HEK293T (cell line): ENCODE results near the gene CNOT6.

Source experiments
- CTCF ChIA-PET: fragments of 350-600 bp; formaldehyde crosslinking; extraction: SDS; loops from one replicate; lab custom pipeline; 2021; ENCODE audit warnings: antibody characterized with exemption, inconsistent platforms; lab: Yijun Ruan, JAX
- POLR2A ChIA-PET: fragments of 350-600 bp; formaldehyde crosslinking; extraction: SDS; loops from one replicate; lab custom pipeline; 2020; ENCODE audit warnings: antibody characterized with exemption, inconsistent platforms; lab: Yijun Ruan, JAX
- DNase-seq: peaks from one replicate; pipeline ENCODE4 v3.0.0; 2012; ENCODE audit warnings: mixed read lengths; ENCODE audit errors: extremely low spot score
- ARNT ChIP-seq: fragments of 450-650 bp; IDR thresholded peaks from 2 replicates; pipeline ENCODE4 v1.6.1; 2017; ENCODE audit warnings: mild to moderate bottlenecking
- BHLHE40 ChIP-seq: fragments of 450-650 bp; IDR thresholded peaks from 2 replicates; pipeline ENCODE4 v1.6.1; 2016; ENCODE audit warnings: mild to moderate bottlenecking, moderate library complexity, borderline replicate concordance
- CTBP1 ChIP-seq: fragments of 450-650 bp; IDR thresholded peaks from 2 replicates; pipeline ENCODE4 v1.6.1; 2016; ENCODE audit warnings: borderline replicate concordance
- ELF4 ChIP-seq: fragments of 450-650 bp; IDR thresholded peaks from 2 replicates; pipeline ENCODE4 v1.6.1; 2017; ENCODE audit warnings: antibody characterized with exemption
- FOXA1 ChIP-seq: fragments of 450-650 bp; IDR thresholded peaks from 2 replicates; pipeline ENCODE4 v1.6.1; 2016; ENCODE audit warnings: mild to moderate bottlenecking
- FOXK2 ChIP-seq: fragments of 450-650 bp; IDR thresholded peaks from 2 replicates; pipeline ENCODE4 v1.6.1; 2016; ENCODE audit warnings: mild to moderate bottlenecking
- FOXM1 ChIP-seq: fragments of 450-650 bp; IDR thresholded peaks from 2 replicates; pipeline ENCODE4 v1.6.1; 2017; ENCODE audit warnings: mild to moderate bottlenecking, borderline replicate concordance
- HDGF ChIP-seq: fragments of 450-650 bp; IDR thresholded peaks from 2 replicates; pipeline ENCODE4 v1.6.1; 2017; ENCODE audit warnings: antibody characterized with exemption, borderline replicate concordance
- L3MBTL2 ChIP-seq: fragments of 450-650 bp; conservative IDR thresholded peaks from 2 replicates; pipeline ENCODE4 v1.6.1; 2016; ENCODE audit warnings: mild to moderate bottlenecking
- LEF1 ChIP-seq: fragments of 450-650 bp; IDR thresholded peaks from 2 replicates; pipeline ENCODE4 v1.6.1; 2017; ENCODE audit warnings: mild to moderate bottlenecking, borderline replicate concordance
- NFRKB ChIP-seq: fragments of 450-650 bp; IDR thresholded peaks from 2 replicates; pipeline ENCODE4 v1.6.1; 2016; ENCODE audit warnings: mild to moderate bottlenecking, moderate library complexity
- SP1 ChIP-seq: fragments of 450-650 bp; IDR thresholded peaks from 2 replicates; pipeline ENCODE4 v1.6.1; 2017
- SUZ12 ChIP-seq: fragments of 450-650 bp; IDR thresholded peaks from 2 replicates; pipeline ENCODE4 v1.6.1; 2016; ENCODE audit warnings: mild to moderate bottlenecking
- TARDBP ChIP-seq: fragments of 450-650 bp; IDR thresholded peaks from 2 replicates; pipeline ENCODE4 v1.6.1; 2016
- ZNF384 ChIP-seq: fragments of 450-650 bp; IDR thresholded peaks from 2 replicates; pipeline ENCODE4 v1.6.1; 2016
- TF ChIP-seq, protein P1 (sequence below): fragments of 450-650 bp; IDR thresholded peaks from 2 replicates; pipeline ENCODE4 v1.6.1; 2016

Gene CNOT6

DNA sequence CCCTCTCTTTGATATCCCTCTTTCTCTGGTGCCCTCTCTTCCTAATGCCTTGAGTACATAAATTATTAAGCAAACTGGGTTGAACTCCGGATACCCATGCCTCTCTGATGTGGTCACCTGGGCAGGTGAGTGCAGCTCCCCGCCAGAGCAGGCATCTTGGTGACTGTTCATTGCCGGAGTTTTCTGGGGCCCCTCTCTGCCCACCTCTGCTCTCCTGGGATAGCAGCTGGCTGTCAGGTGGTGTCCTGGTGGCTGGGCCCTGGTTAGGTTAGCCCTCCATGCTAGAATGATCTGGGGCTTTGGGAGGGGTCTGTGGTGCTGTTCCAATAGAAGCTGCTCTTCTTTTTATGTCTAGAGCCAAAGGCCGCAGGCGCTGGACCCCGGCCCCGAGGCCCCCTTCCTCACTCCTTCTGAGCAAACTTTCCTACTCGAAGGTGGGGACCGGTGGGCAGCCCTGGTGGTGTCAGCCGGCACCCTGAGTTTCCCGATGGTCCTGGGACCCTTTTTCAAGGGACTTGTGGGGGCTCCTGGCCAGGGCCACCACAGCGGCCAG, 102.0 kb downstream of the CNOT6 start:
- CTCF ChIA-PET, result no interaction called here
- no peak for TF ChIP-seq FOXM1
- no peak for TF ChIP-seq ELF4
- no peak for TF ChIP-seq L3MBTL2
- TF ChIP-seq FOXK2, result no peak
- TF ChIP-seq, protein P1, sequence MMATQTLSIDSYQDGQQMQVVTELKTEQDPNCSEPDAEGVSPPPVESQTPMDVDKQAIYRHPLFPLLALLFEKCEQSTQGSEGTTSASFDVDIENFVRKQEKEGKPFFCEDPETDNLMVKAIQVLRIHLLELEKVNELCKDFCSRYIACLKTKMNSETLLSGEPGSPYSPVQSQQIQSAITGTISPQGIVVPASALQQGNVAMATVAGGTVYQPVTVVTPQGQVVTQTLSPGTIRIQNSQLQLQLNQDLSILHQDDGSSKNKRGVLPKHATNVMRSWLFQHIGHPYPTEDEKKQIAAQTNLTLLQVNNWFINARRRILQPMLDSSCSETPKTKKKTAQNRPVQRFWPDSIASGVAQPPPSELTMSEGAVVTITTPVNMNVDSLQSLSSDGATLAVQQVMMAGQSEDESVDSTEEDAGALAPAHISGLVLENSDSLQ, result no peak
- TF ChIP-seq TARDBP, result no peak
- no peak for TF ChIP-seq NFRKB
- TF ChIP-seq ARNT, result no peak
- no peak for TF ChIP-seq BHLHE40
- peak; percentile 6 for DNase-seq
- POLR2A ChIA-PET, result no interaction called here

DNA sequence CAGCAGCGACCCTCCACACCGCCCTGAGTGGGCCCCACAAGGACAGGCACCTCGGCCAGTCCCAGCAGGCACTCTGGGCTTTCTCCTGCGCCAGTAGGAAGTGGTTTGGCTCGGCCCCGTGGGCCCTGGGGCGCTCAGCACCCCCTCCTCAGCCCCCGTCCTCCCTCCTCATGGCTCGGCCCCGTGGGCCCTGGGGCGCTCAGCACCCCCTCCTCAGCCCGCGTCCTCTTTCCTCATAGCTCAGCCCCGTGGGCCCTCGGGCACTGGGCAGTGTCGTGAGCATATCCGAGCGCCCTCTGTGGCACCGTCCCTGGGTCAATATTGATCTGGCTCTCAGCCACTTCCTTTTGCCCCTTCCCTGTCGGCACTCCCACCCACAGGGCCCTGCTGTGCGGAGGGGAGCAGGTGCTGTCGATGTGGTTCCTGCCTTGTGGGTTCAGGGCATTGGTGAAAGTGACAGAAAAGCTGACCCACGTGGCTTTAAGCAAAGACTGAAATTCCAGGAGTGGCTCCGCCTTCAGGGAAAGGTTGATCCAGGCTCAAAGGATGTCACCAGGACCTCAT, 102.6 kb downstream of the CNOT6 start:
- TF ChIP-seq FOXA1, result no peak
- TF ChIP-seq ARNT, result no peak
- no peak for TF ChIP-seq SUZ12
- TF ChIP-seq BHLHE40, result no peak
- TF ChIP-seq, protein P1, result no peak
- no peak for TF ChIP-seq LEF1
- TF ChIP-seq L3MBTL2, result no peak
- TF ChIP-seq FOXM1, result no peak
- no peak for TF ChIP-seq FOXK2
- no peak for TF ChIP-seq TARDBP
- TF ChIP-seq ZNF384, result no peak
- TF ChIP-seq SP1, result no peak
- TF ChIP-seq CTBP1, result no peak
- no peak for TF ChIP-seq NFRKB
- no peak for TF ChIP-seq ELF4
- TF ChIP-seq HDGF, result no peak
- DNase-seq, result peak; percentile 4
- POLR2A ChIA-PET, result no interaction called here
- CTCF ChIA-PET, result no interaction called here

DNA sequence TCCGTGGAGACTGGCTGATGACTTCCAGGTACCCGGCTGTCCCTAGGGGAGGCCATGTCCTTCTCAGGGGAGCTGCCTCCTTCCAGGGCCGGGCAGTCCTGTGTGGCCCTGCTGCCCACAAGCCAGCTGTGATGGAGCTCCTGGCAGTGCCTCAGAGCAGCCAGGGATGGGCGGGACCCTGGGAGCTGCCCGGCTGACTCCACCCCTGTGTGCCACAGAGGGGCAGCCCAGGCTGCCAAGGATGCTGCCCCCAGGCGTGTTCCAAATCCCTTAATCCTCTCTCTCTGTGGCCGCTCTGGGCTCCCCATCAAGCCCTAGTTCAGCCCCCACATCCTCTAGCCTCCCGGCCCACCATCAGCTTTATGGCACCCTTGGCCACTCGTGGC, 104.1 kb downstream of the CNOT6 start:
- ChIA-PET CTCF (no interaction called here), POLR2A (no interaction called here)
- DNase-seq, result no peak
- TF ChIP-seq CTBP1 (no peak), BHLHE40 (no peak), FOXM1 (no peak)

DNA sequence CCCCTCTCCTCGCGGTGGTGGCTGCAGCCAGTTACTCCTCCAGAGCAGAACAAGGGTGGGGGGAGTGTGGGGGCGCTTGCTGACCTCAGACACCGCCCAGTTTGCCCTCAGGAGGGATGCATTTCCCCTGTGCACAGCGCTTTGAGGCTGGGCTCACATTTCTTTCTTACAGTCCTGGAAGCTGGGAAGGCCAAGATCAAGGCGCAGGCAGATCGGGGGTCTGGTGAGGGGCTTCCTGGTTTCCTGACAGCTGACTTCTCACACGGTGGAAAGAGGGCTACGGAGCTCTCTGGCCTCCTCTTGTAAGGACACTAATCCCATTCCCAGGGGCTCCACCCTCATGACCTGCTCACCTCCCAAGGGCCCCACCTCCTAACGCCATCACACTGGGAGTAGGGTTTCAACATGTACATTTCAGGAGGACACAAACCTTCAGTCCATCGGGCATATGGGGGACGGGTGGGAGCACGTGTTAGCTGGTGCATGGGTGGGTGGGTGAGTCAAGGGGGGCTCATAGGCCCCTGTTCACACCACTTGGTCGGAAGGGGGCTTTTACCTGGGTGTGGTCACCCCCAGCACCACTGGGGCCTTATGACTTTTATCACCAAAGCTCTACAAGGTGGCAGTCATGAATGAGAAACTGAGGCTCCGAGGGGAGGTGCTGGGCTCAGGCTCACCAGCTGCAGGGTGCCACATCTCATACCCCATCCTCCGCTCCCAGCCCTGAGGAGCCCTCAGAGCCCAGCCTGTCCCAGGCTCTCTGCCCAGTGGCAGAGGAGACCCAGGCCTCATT, 104.8 kb downstream of the CNOT6 start:
- CTCF ChIA-PET, result no interaction called here
- POLR2A ChIA-PET, result no interaction called here
- TF ChIP-seq FOXK2 (no peak), BHLHE40 (no peak), SUZ12 (no peak), NFRKB (no peak), FOXM1 (no peak), ARNT (no peak), ZNF384 (no peak), LEF1 (no peak), ELF4 (no peak), L3MBTL2 (no peak), FOXA1 (no peak)
- TF ChIP-seq, protein P1, result no peak
- no peak for DNase-seq

DNA sequence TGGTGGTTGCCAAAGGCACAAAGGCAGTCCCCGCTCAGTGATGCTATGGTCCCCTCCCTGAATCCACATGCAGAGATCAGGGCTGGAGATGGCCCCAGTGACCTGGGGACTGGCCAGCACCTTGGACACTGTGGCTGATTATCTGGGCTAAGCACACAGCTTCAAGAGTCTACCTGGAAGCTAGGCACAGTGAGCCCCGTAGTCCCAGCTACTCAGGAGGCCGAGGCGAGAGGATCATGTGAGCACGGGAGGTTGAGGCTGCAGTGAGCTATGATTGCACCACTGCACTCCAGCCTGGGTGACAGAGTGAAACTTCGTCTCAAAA, 105.4 kb downstream of the CNOT6 start:
- CTCF ChIA-PET, result no interaction called here
- TF ChIP-seq BHLHE40, result no peak
- DNase-seq, result no peak
- POLR2A ChIA-PET, result no interaction called here

DNA sequence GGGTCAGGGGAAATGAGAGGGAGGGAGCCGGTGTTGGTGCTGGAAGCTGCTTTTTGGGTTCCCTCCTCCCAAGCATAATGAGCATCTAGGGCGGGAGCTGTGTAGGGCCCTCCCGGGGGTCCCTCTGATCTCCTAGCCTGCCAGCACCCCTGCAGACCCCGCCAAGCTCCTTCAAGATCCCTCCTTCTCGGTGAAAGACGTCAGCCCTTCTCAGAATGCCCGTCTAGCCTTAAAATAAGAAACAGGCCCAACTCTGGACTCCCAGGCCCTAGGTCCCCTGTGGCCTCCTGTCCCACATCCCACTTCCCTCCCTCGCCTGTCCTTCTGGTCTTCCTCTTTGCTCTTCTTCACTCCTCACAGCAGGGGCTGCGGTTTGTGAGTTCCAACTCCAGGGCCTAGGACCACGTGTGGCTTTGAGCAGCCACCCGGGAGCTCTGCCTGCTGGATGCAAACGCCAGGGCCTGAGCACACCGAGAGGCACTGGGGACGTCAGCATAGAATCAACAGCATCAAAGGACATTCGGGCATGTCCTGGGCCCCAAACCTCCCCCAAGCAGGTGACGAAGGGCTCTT, 105.9 kb downstream of the CNOT6 start:
- CTCF ChIA-PET, result no interaction called here
- no peak for DNase-seq
- TF ChIP-seq SUZ12 (no peak), L3MBTL2 (no peak), LEF1 (no peak), CTBP1 (no peak), SP1 (no peak), NFRKB (no peak), ARNT (no peak), FOXK2 (no peak), BHLHE40 (no peak), TARDBP (no peak), HDGF (no peak)
- POLR2A ChIA-PET, result no interaction called here
